Nephron (organoid): Measurements from ENCODE around the gene CD320.

Experiments
- H3K27ac Mint-ChIP-seq, 3 experiments: 2 replicates each; pipeline ENCODE4 v1.8.0; 2020; ENCODE audit warnings: mixed read lengths in 3 of 3, mild to moderate bottlenecking in 2 of 3, moderate library complexity in 1 of 3
- H3K27me3 Mint-ChIP-seq: 2 replicates; pipeline ENCODE4 v1.8.0; 2021; ENCODE audit warnings: low read depth, mild to moderate bottlenecking, moderate library complexity, mixed read lengths
- H3K36me3 Mint-ChIP-seq: 2 replicates; pipeline ENCODE4 v1.8.0; 2020; ENCODE audit warnings: low read depth, mixed read lengths
- H3K4me1 Mint-ChIP-seq: 2 replicates; pipeline ENCODE4 v1.8.0; 2020; ENCODE audit warnings: mixed read lengths
- H3K4me3 Mint-ChIP-seq, 3 experiments: 2 replicates each; pipeline ENCODE4 v1.8.0; 2020; ENCODE audit warnings: mild to moderate bottlenecking in 3 of 3, mixed read lengths in 3 of 3, moderate library complexity in 2 of 3
- H3K9me3 Mint-ChIP-seq: 2 replicates; pipeline ENCODE4 v1.8.0; 2020; ENCODE audit warnings: mixed read lengths
- TF ChIP-seq, protein P1 (sequence below), 3 experiments: fragments of 200-600 bp; sonication (generic); IDR thresholded peaks; one replicate each; pipeline ENCODE4 v1.5.0; 2021; ENCODE audit warnings: antibody characterized with exemption in 3 of 3; ENCODE audit not compliant: unreplicated experiment in 3 of 3

Gene CD320

DNA sequence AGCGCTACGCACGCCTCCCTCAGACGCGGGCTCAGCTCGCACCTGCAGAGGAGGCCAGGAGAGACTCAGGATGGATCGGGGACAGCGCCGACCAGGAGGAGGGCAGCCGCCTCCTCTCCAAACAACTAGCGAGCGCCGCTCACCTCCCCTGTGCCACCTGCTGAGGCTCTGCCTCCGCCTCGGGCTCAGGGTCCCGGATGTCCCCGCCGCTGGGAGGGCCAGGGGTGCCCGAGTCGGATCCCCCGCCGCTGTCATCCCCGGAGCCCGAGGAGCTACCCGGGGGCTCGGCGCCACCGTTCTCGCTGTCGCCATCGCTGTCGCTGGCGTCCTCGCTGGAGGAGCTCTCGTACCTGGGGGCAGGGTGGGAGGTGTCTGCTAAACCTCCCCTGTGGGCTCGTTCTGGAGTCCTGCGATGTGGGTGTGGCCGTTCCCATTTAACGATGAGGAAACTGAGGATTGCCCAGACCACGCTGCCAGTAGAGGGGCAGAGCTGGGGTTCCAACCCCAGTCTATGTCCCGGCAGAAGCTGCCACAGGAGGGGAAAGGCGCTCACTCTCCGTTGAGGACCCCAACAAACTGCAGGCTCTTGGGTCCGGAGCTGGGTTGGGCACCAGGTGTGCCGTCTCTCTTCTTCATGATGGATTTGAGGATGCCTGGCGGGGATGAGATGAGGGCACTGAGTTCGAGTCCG lies 25.8 kb upstream of the CD320 start:
- peak overlapping the region in 2 of 3 experiments; percentile 32 to 52 for H3K4me3 Mint-ChIP-seq
- no peaks in the 10 kb centered on the region for H3K36me3 Mint-ChIP-seq
- H3K4me1 Mint-ChIP-seq, result no peaks in the 10 kb centered on the region
- TF ChIP-seq, protein P1, sequence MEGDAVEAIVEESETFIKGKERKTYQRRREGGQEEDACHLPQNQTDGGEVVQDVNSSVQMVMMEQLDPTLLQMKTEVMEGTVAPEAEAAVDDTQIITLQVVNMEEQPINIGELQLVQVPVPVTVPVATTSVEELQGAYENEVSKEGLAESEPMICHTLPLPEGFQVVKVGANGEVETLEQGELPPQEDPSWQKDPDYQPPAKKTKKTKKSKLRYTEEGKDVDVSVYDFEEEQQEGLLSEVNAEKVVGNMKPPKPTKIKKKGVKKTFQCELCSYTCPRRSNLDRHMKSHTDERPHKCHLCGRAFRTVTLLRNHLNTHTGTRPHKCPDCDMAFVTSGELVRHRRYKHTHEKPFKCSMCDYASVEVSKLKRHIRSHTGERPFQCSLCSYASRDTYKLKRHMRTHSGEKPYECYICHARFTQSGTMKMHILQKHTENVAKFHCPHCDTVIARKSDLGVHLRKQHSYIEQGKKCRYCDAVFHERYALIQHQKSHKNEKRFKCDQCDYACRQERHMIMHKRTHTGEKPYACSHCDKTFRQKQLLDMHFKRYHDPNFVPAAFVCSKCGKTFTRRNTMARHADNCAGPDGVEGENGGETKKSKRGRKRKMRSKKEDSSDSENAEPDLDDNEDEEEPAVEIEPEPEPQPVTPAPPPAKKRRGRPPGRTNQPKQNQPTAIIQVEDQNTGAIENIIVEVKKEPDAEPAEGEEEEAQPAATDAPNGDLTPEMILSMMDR (IDR thresholded peaks at IDR 0.05; ENCODE audit: unreplicated experiment in 3 of 3), result no peak
- no peak overlapping the region for H3K27ac Mint-ChIP-seq
- H3K27me3 Mint-ChIP-seq, result peaks cover 88% of the 10 kb centered on the region
- no peaks in the 10 kb centered on the region for H3K9me3 Mint-ChIP-seq

DNA sequence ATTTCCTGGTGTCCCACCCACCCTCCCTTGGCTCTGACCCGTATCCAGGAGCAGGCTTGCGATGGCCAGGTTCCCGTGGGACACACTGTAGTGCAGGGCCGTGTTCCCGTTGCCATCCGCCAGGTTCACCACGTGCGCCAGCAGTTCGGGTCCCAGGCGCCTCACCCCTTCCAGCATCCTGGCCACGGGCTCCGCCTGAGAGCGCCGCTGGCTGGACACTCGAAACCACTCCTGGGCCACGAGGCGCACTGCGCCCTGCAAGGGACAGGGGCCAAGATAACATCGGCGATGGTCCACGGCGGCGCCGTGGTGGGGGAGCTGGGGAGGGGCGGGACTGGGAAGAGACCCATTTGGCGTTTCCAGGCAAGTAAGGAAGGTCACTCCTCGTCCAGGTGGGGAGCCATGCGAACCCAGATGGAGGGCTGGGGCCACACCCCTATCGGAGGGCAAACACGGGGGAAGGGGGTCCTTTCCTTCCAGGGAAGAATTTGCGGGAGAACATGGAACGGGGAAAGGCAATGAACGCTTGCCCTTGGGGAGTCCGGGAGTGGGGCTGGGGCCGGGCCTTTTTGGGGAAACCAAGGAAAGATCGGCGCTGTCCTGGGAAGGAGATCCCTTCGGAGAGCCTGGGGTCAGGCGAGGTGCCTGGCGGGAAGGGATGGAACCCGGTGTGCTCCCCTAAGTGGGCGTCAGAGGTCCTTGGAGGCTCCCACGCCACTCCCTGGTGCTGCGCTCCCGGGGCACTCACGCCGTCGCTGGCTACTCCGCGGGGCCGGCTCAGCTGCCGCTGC lies 25.0 kb upstream of the CD320 start:
- Mint-ChIP-seq H3K27ac (no peak overlapping the region), H3K9me3 (no peaks in the 10 kb centered on the region), H3K27me3 (peaks cover 88% of the 10 kb centered on the region), H3K36me3 (no peaks in the 10 kb centered on the region), H3K4me3 (peak overlapping the region in 1 of 3 experiments; percentile 52), H3K4me1 (no peaks in the 10 kb centered on the region)
- TF ChIP-seq, protein P1 (IDR thresholded peaks at IDR 0.05; ENCODE audit: unreplicated experiment in 3 of 3), result no peak

DNA sequence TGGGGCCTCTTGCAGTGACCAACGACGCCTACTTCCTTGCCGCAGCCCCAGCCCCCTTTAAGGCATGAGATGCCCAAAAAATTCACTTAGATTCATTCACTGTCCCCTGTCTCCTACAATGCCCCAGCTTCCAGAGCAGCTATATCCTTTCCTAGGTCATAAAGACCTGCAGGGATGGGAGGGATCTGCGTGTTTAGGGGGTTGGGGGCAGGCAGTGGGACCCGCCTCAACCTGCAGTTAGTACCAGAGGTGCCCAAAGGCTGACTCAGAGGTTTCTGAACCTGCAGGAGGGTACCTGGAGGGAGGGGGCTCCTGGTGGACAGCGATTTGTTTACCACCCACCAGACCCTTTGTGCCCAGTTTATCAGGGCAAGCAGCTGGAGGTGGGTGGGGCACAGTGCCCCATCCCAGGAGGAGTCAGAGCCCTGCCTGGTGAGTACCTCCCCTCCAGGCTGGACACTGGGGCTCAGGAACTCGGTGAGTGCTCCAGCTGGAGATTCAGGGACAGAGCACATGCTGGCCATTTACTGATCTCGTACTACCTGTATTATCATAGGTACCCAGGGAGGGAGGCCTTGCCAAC lies 23.2 kb upstream of the CD320 start:
- H3K9me3 Mint-ChIP-seq, result no peaks in the 10 kb centered on the region
- H3K4me1 Mint-ChIP-seq, result no peaks in the 10 kb centered on the region
- TF ChIP-seq, protein P1 (IDR thresholded peaks at IDR 0.05; ENCODE audit: unreplicated experiment in 3 of 3), result no peak
- H3K27ac Mint-ChIP-seq, result no peak overlapping the region
- H3K27me3 Mint-ChIP-seq, result peaks cover 85% of the 10 kb centered on the region
- no peaks in the 10 kb centered on the region for H3K36me3 Mint-ChIP-seq
- no peak overlapping the region for H3K4me3 Mint-ChIP-seq

DNA sequence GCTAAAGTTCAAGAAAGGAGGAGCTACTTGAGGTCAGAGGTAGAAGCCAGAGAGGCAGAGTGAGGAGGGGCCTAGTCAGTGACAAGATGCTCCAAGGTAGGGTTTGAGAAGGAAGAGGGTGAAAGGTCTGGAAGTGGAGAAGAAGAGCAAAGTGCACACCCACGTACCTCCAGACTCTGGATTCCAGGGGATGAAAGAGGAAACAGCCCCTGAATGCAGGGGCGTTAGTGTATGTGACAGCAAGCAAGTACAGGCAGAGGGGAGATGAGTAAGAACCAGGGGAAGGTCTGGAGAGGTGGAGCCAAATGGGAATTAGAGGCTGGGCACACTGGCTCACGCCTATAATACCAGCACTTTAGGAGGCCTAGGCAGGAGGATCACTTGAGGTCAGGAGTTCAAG lies 21.8 kb upstream of the CD320 start:
- no peak overlapping the region for H3K4me3 Mint-ChIP-seq
- H3K27ac Mint-ChIP-seq, result no peak overlapping the region
- H3K36me3 Mint-ChIP-seq, result no peaks in the 10 kb centered on the region
- no peaks in the 10 kb centered on the region for H3K9me3 Mint-ChIP-seq
- H3K27me3 Mint-ChIP-seq, result peaks cover 77% of the 10 kb centered on the region
- TF ChIP-seq, protein P1 (IDR thresholded peaks at IDR 0.05; ENCODE audit: unreplicated experiment in 3 of 3), result no peak
- no peaks in the 10 kb centered on the region for H3K4me1 Mint-ChIP-seq

DNA sequence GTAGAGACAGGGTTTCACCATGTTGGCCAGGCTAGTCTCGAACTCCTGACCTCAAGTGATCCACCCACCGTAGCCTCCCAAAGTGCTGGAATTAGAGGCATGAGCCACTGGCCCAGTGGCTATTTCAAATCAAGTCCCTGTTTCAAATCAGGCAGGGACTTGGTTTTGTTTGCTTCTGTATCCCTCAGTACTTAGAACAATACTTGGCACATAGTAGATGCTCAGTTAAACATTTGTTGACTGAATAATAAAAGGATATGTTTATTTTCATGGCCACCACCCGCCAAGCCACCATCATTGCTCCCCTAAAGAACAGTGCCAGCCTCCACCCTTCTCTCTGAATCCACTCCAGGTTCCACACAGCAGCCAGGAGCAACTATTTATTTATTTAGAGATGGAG lies 17.3 kb upstream of the CD320 start:
- peaks cover 6% of the 10 kb centered on the region for H3K36me3 Mint-ChIP-seq
- H3K27ac Mint-ChIP-seq, result no peak overlapping the region
- H3K9me3 Mint-ChIP-seq, result no peaks in the 10 kb centered on the region
- peaks cover 13% of the 10 kb centered on the region for H3K4me1 Mint-ChIP-seq
- peak overlapping the region in 1 of 3 experiments; percentile 50 for H3K4me3 Mint-ChIP-seq
- peaks cover 38% of the 10 kb centered on the region for H3K27me3 Mint-ChIP-seq
- TF ChIP-seq, protein P1 (IDR thresholded peaks at IDR 0.05; ENCODE audit: unreplicated experiment in 3 of 3), result no peak
